Eye (tissue), 1 donor: ENCODE results near the gene SSX7.
"Not testable (repeated sequence)": the region's sequence is repeated elsewhere in the genome, so short reads cannot be mapped to it uniquely, and the experiment has no call there.

Experiments used
- DNase-seq: peaks from one replicate; pipeline ENCODE4 v3.0.0-alpha.2; 2015

The SSX7 gene, protein sequence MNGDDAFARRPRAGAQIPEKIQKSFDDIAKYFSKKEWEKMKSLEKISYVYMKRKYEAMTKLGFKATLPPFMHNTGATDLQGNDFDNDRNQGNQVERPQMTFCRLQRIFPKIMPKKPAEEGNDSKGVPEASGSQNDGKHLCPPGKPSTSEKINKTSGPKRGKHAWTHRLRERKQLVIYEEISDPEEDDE

DNA sequence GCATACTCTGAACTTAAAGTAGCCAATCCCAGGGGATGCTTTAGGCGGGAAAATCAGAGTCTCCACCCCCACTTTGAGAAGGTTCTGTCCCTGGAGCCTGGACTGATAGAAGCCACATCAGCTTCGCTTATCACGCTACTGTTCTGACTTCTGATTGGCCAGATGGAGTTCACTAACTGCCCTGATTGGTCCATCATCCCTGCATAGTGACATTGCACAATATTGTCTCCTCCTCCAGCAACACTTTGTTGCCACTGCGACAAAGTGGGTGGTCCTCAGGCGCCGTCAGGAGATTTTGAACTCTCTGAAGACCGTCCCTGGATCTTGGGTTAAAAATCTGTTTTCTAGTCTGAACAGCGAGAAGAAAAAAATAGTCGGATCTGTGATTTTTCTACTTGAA lies at the start of gene SSX7:
TSS of gene SSX7 (minus strand) at position 101 of the 400 bp plus-strand sequence. CDS start 1,428 bp downstream, outside the sequence.
- not testable (repeated sequence) for DNase-seq

- not testable (repeated sequence) for DNase-seq
Measured at GRCh38 chrX:52692034-52692433, 37.3 kb upstream of the SSX7 start.

GRCh38 chrX:52662218-52662617 lies 7.5 kb upstream of the SSX7 start:
- not testable (repeated sequence) for DNase-seq

DNA sequence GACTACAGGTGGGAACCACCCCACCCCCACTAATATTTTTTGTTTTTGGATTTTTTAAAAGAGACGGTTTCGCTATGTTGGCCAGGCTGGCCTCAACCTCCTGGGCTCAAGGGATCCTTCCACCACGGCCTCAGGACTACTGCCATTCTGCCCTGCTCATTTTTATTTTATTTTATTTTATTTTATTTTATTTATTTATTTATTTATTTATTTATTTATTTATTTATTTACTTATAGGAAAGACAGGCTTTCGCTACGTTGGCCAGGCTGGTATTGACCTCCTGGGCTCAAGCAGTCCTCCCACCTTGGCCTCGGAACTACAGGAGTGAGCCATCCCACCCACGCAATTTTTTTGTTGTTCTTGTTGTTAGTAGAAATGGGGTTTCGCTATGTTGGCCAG lies 775 bp upstream of the SSX7 start:
- not testable (repeated sequence) for DNase-seq

DNA sequence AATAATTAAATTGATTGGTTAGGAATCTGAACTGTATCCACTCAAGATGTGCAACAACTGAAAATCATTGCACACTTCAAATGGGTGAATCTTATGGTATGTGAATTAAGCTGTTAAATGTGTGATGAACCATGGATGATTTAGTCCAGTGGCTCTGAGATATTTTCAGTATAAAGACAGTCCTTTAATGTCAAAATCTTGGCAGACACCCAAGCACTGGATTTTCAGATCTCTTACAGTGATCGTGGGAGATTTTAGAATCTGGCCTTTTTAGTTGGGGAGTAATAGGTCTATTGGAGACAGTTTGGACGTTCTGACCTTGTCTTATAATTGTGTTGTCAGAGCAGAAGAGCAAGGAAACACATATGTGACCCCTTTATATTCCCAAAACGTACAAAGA lies 4.0 kb downstream of the SSX7 start:
- not testable (repeated sequence) for DNase-seq

GRCh38 chrX:52648956-52649355 lies 5.7 kb downstream of the SSX7 start:
- DNase-seq = not testable (repeated sequence)

GRCh38 chrX:52628483-52628882 lies 26.2 kb downstream of the SSX7 start:
- not testable (repeated sequence) for DNase-seq

GRCh38 chrX:52620661-52621060 lies 34.0 kb downstream of the SSX7 start:
- DNase-seq = not testable (repeated sequence)

GRCh38 chrX:52608961-52609360 lies 45.7 kb downstream of the SSX7 start:
- no peak for DNase-seq

DNA sequence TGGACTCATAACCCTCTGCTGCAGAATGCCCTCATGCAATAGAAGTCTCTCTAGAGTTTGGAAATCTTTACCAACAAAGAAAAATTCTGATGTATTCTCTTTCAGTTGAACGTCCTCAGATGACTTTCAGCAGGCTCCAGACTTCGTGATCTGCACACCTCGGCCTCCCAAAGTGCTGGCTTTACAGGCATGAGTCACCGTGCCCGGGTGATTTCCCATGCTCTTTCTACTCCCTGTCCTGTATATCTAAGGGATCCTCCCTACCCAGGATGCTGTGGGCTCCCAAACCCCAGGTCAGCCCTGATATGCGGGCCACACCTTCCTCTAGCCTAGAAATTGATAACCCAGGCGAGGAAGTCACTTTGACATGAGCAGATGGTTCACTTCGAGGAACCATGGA lies 51.5 kb downstream of the SSX7 start:
- not testable (repeated sequence) for DNase-seq

- DNase-seq = no peak
Measured at GRCh38 chrX:52598886-52599285, 55.8 kb downstream of the SSX7 start.

GRCh38 chrX:52594658-52595057 lies 60.0 kb downstream of the SSX7 start:
- no peak for DNase-seq
